B cell (primary cell): ENCODE data around the gene RPAP3. TPM values are rescaled to one million over a fixed set of nuclear protein-coding genes. Genes with fewer than 3 reads are reported as not detected.

Experiments used
- ATAC-seq: fragments of 200-7000 bp; cut with Tn5 transposase; one replicate; pipeline ENCODE4 v1.10.0; 2021; ENCODE audit warnings: low read depth, mild to moderate bottlenecking, moderate number of reproducible peaks, moderate library complexity
- CTCF ChIA-PET: fragments of 350-600 bp; sonication (Branson Sonifier 250); formaldehyde crosslinking; loops from one replicate; lab custom pipeline; 2021; ENCODE audit warnings: antibody characterized with exemption, inconsistent platforms; lab: Charles Lee
- POLR2A ChIA-PET: fragments of 350-600 bp; sonication (Branson Sonifier 250); formaldehyde crosslinking; loops from one replicate; lab custom pipeline; 2021; ENCODE audit warnings: antibody characterized with exemption; lab: Charles Lee
- DNase-seq: peaks from one replicate; pipeline ENCODE4 v3.0.0; 2013
- H2AFZ ChIP-seq: 2 replicates; pipeline ENCODE4 v1.6.1; 2012; ENCODE audit warnings: mild to moderate bottlenecking, low read depth, low read length; ENCODE audit not compliant: insufficient read depth, poor library complexity, severe bottlenecking
- H3K27ac ChIP-seq, 2 donors: 1 replicate in 1 of 2; 2 replicates in 1 of 2; pipeline ENCODE4 v1.5.1; 2012 to 2013; ENCODE audit warnings: low read length in 2 of 2, mild to moderate bottlenecking in 2 of 2, moderate library complexity in 1 of 2
- H3K27me3 ChIP-seq, 4 experiments: fragments of 200-600 bp in 1 of 4; sonication (generic) in 1 of 4; replicated peaks in 1 of 4; 1 replicate in 2 of 4; 2 replicates in 2 of 4; pipeline versions ENCODE4 v1.6.1 to v1.7.0; 2013 to 2016; ENCODE audit warnings: low read length in 3 of 4, mild to moderate bottlenecking in 2 of 4, mixed read lengths in 1 of 4, moderate library complexity in 1 of 4; ENCODE audit not compliant: insufficient read depth in 4 of 4, control insufficient read depth in 3 of 4; ENCODE audit errors: control extremely low read depth in 1 of 4
- H3K36me3 ChIP-seq, 2 experiments: replicated peaks in 1 of 2; 1 replicate in 1 of 2; 2 replicates in 1 of 2; pipeline versions ENCODE4 v1.6.1 to v1.7.1; 2013; ENCODE audit warnings: low read length in 1 of 2; ENCODE audit not compliant: insufficient read depth in 2 of 2, control insufficient read depth in 1 of 2; ENCODE audit errors: control extremely low read depth in 1 of 2, extremely low read depth in 1 of 2
- H3K4me1 ChIP-seq, 2 donors: fragments of 200-600 bp in 1 of 2; sonication (generic) in 1 of 2; 1 replicate in 1 of 2; 2 replicates in 1 of 2; pipeline versions ENCODE4 v1.5.1 to v1.6.1; 2013 to 2017; ENCODE audit warnings: low read length in 2 of 2; ENCODE audit not compliant: control insufficient read depth in 2 of 2, insufficient read depth in 2 of 2
- H3K4me2 ChIP-seq: replicated peaks from 2 replicates; pipeline ENCODE3; 2012; ENCODE audit warnings: mild to moderate bottlenecking, low read depth, low read length; ENCODE audit not compliant: poor library complexity, severe bottlenecking
- H3K4me3 ChIP-seq, 5 experiments: fragments of 200-600 bp in 1 of 5; sonication (generic) in 1 of 5; 1 replicate in 3 of 5; 2 replicates in 2 of 5; pipeline versions ENCODE4 v1.5.1 to v1.7.0; 2011 to 2016; ENCODE audit warnings: low read length in 4 of 5, mild to moderate bottlenecking in 4 of 5, low read depth in 2 of 5, control low read depth in 1 of 5, moderate library complexity in 1 of 5; ENCODE audit not compliant: insufficient read depth in 1 of 5; ENCODE audit errors: control extremely low read depth in 1 of 5, extremely low read depth in 1 of 5
- H3K79me2 ChIP-seq: fragments of 200-600 bp; sonication (generic); one replicate; pipeline ENCODE4 v1.6.0; 2016; ENCODE audit warnings: low read length; ENCODE audit not compliant: control insufficient read depth, insufficient read depth
- H3K9ac ChIP-seq: fragments of 200-600 bp; sonication (generic); 2 replicates; pipeline ENCODE4 v1.6.1; 2017; ENCODE audit warnings: mild to moderate bottlenecking, low read length, moderate library complexity
- H3K9me3 ChIP-seq, 3 donors: one replicate each; pipeline versions ENCODE4 v1.6.1 to v1.7.1; 2013; ENCODE audit warnings: low read length in 2 of 3; ENCODE audit not compliant: control insufficient read depth in 2 of 3, insufficient read depth in 1 of 3; ENCODE audit errors: control extremely low read depth in 1 of 3
- H4K20me1 ChIP-seq: 2 replicates; pipeline ENCODE4 v1.6.0; 2012; ENCODE audit warnings: mild to moderate bottlenecking, low read length; ENCODE audit not compliant: insufficient read depth, control insufficient read depth, poor library complexity, severe bottlenecking
- H3K27ac Mint-ChIP-seq: one replicate; pipeline ENCODE4 v1.8.0; 2021; ENCODE audit warnings: mixed read lengths
- H3K27me3 Mint-ChIP-seq: one replicate; pipeline ENCODE4 v1.8.0; 2021; ENCODE audit warnings: mixed read lengths
- H3K4me1 Mint-ChIP-seq: one replicate; pipeline ENCODE4 v1.8.0; 2021; ENCODE audit warnings: mixed read lengths
- H3K4me3 Mint-ChIP-seq: one replicate; pipeline ENCODE4 v1.8.0; 2021; ENCODE audit warnings: mixed read lengths
- H3K9me3 Mint-ChIP-seq: one replicate; pipeline ENCODE4 v1.8.0; 2022; ENCODE audit warnings: mixed read lengths; ENCODE audit not compliant: insufficient read depth
- EZH2 ChIP-seq: IDR thresholded peaks from 2 replicates; pipeline ENCODE4 v1.6.1; 2012; ENCODE audit warnings: borderline replicate concordance, low read depth, mild to moderate bottlenecking, moderate library complexity, low read length; ENCODE audit not compliant: insufficient read depth, poor library complexity, severe bottlenecking
- WGBS: methylation state at CpG from one replicate; pipeline ENCODE4 v1.1.5; 2013; ENCODE audit warnings: missing lambda C conversion rate; ENCODE audit not compliant: insufficient coverage; 5-methylcytosine and 5-hydroxymethylcytosine counted together
- intact Hi-C: fragments of 100-400 bp; cut with micrococcal nuclease; formaldehyde crosslinking; loops from one replicate; pipeline ENCODE4 v1.10.0; 2022
- polyA plus RNA-seq: library from polyadenylated mRNA; depleted of rRNA; stranded (reverse); fragments of >200 nt; gene quantifications from 2 replicates; pipeline ENCODE4 v1.2.3, GENCODE V29; 2012
- total RNA-seq, 2 donors: library from RNA; stranded (reverse); fragments of 120-200 nt in 1 of 2; gene quantifications; 1 replicate in 1 of 2; 2 replicates in 1 of 2; pipeline versions ENCODE4 v1.2.3 to v1.2.4, GENCODE V29; 2013 to 2022
- TF ChIP-seq, protein P1 (sequence below): fragments of 200-600 bp; IDR thresholded peaks from one replicate; pipeline ENCODE4 v1.8.0; 2022; ENCODE audit warnings: antibody characterized with exemption, mild to moderate bottlenecking

The RPAP3 gene
- total and polyA plus RNA-seq, 2 donors (not counting 1 experiment from before 2014, with no cell fraction given), result 9.1 to 47.2 TPM

DNA sequence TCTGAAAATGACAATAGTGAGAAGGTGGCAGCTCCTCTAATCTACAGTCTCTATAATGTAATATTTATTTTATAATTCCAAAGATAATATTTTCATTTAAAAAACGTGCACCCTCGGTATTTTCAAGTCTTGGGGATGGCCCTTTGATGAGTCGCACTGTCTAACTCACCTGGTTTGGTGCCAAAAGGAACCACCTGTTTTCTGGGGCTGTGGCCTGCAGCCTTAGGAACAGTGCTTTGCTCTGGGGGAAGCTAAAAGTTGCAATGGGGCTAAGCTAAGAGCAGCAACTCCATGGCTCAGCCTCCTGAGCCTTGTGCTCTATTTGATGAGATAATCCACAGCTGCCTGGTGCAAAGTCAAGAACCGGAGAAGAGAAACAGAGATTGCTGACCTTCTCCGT is 25.9 kb upstream of the RPAP3 start:
- intact Hi-C loops, result no loop called here
- H3K9me3 ChIP-seq, result no peaks in the 10 kb centered on the region
- no peak overlapping the region for H3K4me3 Mint-ChIP-seq
- no peak overlapping the region for H3K27ac ChIP-seq
- H3K4me3 ChIP-seq, result no peak overlapping the region
- no peak overlapping the region for H2AFZ ChIP-seq
- H3K4me2 ChIP-seq, result no peak overlapping the region
- TF ChIP-seq EZH2, result no peak
- TF ChIP-seq, protein P1, sequence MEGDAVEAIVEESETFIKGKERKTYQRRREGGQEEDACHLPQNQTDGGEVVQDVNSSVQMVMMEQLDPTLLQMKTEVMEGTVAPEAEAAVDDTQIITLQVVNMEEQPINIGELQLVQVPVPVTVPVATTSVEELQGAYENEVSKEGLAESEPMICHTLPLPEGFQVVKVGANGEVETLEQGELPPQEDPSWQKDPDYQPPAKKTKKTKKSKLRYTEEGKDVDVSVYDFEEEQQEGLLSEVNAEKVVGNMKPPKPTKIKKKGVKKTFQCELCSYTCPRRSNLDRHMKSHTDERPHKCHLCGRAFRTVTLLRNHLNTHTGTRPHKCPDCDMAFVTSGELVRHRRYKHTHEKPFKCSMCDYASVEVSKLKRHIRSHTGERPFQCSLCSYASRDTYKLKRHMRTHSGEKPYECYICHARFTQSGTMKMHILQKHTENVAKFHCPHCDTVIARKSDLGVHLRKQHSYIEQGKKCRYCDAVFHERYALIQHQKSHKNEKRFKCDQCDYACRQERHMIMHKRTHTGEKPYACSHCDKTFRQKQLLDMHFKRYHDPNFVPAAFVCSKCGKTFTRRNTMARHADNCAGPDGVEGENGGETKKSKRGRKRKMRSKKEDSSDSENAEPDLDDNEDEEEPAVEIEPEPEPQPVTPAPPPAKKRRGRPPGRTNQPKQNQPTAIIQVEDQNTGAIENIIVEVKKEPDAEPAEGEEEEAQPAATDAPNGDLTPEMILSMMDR, result no peak
- no peaks in the 10 kb centered on the region for H3K27me3 ChIP-seq
- ATAC-seq, result no peak
- H4K20me1 ChIP-seq, result no peaks in the 10 kb centered on the region
- no peaks in the 10 kb centered on the region for H3K36me3 ChIP-seq
- 95% methylated on average over 5 of the region's 5 CpGs for WGBS
- no peaks in the 10 kb centered on the region for H3K79me2 ChIP-seq
- ChIA-PET POLR2A (no interaction called here), CTCF (interaction anchor here (0.8 to 11.6 kb wide), 4 partner anchors 11 to 106 kb away, joined by 4 to 130 read pairs (median 26); no protein-coding TSS in a partner anchor)
- no peaks in the 10 kb centered on the region for H3K27me3 Mint-ChIP-seq
- H3K9me3 Mint-ChIP-seq, result no peaks in the 10 kb centered on the region
- peaks cover 2% of the 10 kb centered on the region for H3K4me1 Mint-ChIP-seq
- H3K4me1 ChIP-seq, result peaks cover 0 to 5% of the 10 kb centered on the region in 2 donors
- no peak overlapping the region for H3K9ac ChIP-seq
- no peak overlapping the region for H3K27ac Mint-ChIP-seq
- no peak for DNase-seq

DNA sequence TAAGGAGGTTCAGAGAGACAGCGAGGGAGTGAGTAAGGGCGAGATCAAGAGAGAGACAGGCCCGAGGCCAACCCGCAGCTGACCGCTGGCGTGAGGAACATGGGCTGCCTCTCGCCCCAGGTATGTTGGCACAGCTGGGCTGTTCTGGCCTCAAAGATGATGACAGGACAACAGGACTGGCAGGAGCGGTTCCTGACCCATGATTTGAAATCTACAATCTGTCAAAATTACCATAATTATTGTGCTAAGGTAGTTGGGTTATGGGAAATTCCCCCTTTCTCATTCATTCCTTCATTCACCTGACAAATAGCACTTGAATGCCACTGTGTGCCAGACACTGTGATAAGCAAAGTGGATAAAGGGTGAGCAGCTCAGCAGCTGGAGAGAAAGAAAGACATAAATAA is 24.5 kb upstream of the RPAP3 start:
- H3K9ac ChIP-seq, result no peak overlapping the region
- H3K79me2 ChIP-seq, result no peaks in the 10 kb centered on the region
- no peak overlapping the region for H3K27ac ChIP-seq
- H3K27me3 ChIP-seq, result no peaks in the 10 kb centered on the region
- ChIA-PET CTCF (interaction anchor here (0.7 to 11.6 kb wide), 5 partner anchors 12 to 37 kb away, joined by 3 to 130 read pairs (median 3); no protein-coding TSS in a partner anchor), POLR2A (no interaction called here)
- no peaks in the 10 kb centered on the region for H4K20me1 ChIP-seq
- H3K27ac Mint-ChIP-seq, result no peak overlapping the region
- TF ChIP-seq, protein P1, result no peak
- TF ChIP-seq EZH2, result no peak
- no peaks in the 10 kb centered on the region for H3K27me3 Mint-ChIP-seq
- intact Hi-C loops, result no loop called here
- no peak for ATAC-seq
- H3K4me1 ChIP-seq, result peaks cover 9 to 17% of the 10 kb centered on the region in 2 donors
- H3K9me3 Mint-ChIP-seq, result no peaks in the 10 kb centered on the region
- H3K4me3 Mint-ChIP-seq, result no peak overlapping the region
- H3K9me3 ChIP-seq, result no peaks in the 10 kb centered on the region
- no peak overlapping the region for H2AFZ ChIP-seq
- peaks cover 15% of the 10 kb centered on the region for H3K4me1 Mint-ChIP-seq
- DNase-seq, result no peak
- H3K4me3 ChIP-seq, result no peak overlapping the region
- 100% methylated on average over 2 of the region's 8 CpGs for WGBS
- peaks cover 0 to under 1% of the 10 kb centered on the region in 2 experiments for H3K36me3 ChIP-seq
- H3K4me2 ChIP-seq, result no peak overlapping the region
